Pancreas (tissue), 10 donors: ENCODE data around the gene PLXNA3. TPM values are rescaled to one million over a fixed set of nuclear protein-coding genes. Genes with fewer than 3 reads are reported as not detected.

Experiments
- ATAC-seq, 4 donors: fragments of 200-7000 bp; cut with Tn5 transposase; one replicate each; pipeline versions ENCODE4 v1.8.0 to v1.9.1; 2020; ENCODE audit warnings: mild to moderate bottlenecking in 4 of 4, moderate library complexity in 4 of 4
- DNase-seq, 6 donors: peaks; one replicate each; pipeline ENCODE4 v3.0.0-alpha.2; 2020
- FAIRE-seq: peaks from 2 replicates; lab custom pipeline; 2012; peaks lifted over from hg19 to GRCh38; lab: Jason Lieb, UNC
- H3K27ac ChIP-seq, 4 donors: fragments of 200-600 bp; sonication (generic); 1 replicate in 3 of 4; 2 replicates in 1 of 4; pipeline versions ENCODE4 v1.5.0 to v1.8.0; 2020
- H3K27me3 ChIP-seq, 4 donors: fragments of 200-600 bp; one replicate each; pipeline ENCODE4 v1.8.0; 2021
- H3K36me3 ChIP-seq, 3 donors: fragments of 200-600 bp; sonication (generic) in 1 of 3; one replicate each; pipeline versions ENCODE4 v1.5.0 to v1.8.0; 2020 to 2021
- H3K4me1 ChIP-seq, 3 donors: fragments of 200-600 bp; one replicate each; pipeline ENCODE4 v1.8.0; 2021
- H3K4me3 ChIP-seq, 4 donors: fragments of 200-600 bp; sonication (generic) in 2 of 4; one replicate each; pipeline versions ENCODE4 v1.5.0 to v1.8.0; 2020 to 2021
- H3K9me3 ChIP-seq, 4 donors: fragments of 200-600 bp; one replicate each; pipeline ENCODE4 v1.8.0; 2021
- WGBS, 2 donors: extraction: QIAGEN DNeasy Blood & Tissue Kit; methylation state at CpG; one replicate each; pipeline ENCODE4 v1.1.7; 2013; 5-methylcytosine and 5-hydroxymethylcytosine counted together
- intact Hi-C, 3 donors: fragments of 100-400 bp; cut with DNase I; formaldehyde crosslinking; loops; one replicate each; pipeline versions ENCODE4 v1.11.1 to v1.14.2; 2022
- polyA plus RNA-seq, 2 donors: library from polyadenylated mRNA; stranded (reverse); fragments of 200-250 nt; gene quantifications; one replicate each; pipeline ENCODE4 v1.2.3, GENCODE V29; 2013
- total RNA-seq, 6 donors: library from RNA; stranded (reverse); fragmentation: NEBNext Ultra II Directional in 4 of 6; extraction: Animal tissue kit (Norgen Biotek cat#: 25700) in 4 of 6; gene quantifications; one replicate each; pipeline versions ENCODE4 v1.2.1 to v1.2.4, GENCODE V29; 2021 to 2023
- TF ChIP-seq, protein P1 (sequence below), 4 donors: fragments of 200-600 bp; sonication (generic) in 3 of 4; IDR thresholded peaks; one replicate each; pipeline versions ENCODE4 v1.5.0 to v1.8.0; 2021; ENCODE audit warnings: antibody characterized with exemption in 4 of 4
- donor health status: healthy with polysubstance abuse.
- donor health status: DM: no; HTN: no; CAD: no; lungs with moderate emphysema.
- donor health status: DM: no; HTN: no; CAD: no.
- donor health status: control.
- donor health status: control.
- donor health status: Bipolar disorder and iron deficiency.
- donor health status: DM: yes; HTN: yes; CAD: no.
- donor health status: DM: no; HTN: no; CAD: no.
- donor health status: DM: no; HTN: no; CAD: no.
- donor health status: DM: yes; HTN: yes; CAD: no.

PLXNA3 gene
- total and polyA plus RNA-seq, 8 donors: 10.5 to 40.7 (median 16.3) TPM

DNA sequence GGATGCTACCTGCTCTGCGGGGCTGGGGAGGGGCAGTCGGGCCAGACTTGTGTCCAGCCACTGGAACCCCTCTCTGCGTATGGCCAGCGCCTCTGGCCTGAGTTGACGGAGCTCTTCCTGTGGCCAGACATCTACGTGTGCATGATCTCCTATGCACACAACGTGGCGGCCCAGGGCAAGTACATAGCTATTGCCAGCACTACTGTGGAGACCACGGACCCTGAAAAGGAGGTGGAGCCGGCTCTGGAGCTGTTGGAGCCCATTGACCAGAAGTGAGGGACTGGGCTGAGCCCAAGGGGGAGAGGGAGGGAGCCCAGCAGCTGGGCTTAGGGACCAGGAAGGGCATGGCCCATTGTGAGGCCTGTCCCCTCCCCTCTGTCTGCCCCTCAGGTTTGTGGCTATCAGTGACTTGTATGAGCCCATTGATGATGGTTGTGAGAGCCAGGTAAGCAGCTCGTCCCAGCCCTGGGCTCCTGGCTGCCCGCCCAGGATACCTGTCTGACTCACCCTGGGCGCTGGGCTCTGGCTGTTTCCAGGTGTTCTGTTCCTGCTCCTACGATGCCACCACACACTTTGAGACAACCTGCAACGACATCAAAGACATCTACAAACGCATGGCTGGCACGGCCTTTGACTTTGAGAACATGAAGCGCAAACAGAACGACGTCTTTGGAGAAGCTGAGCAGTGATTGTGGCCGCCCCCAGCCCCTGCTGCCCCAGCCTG, 15.9 kb upstream of the PLXNA3 start:
- ATAC-seq (no peak), DNase-seq (peak in 3 of 6 donors; percentile 55 to 69 (median 66)), FAIRE-seq (no peak)
- Histone ChIP-seq H3K4me1 (no peaks in the 10 kb centered on the region), H3K36me3 (no peaks in the 10 kb centered on the region), H3K4me3 (no peak overlapping the region), H3K9me3 (no peaks in the 10 kb centered on the region), H3K27me3 (no peaks in the 10 kb centered on the region), H3K27ac (no peak overlapping the region)
- TF ChIP-seq, protein P1, sequence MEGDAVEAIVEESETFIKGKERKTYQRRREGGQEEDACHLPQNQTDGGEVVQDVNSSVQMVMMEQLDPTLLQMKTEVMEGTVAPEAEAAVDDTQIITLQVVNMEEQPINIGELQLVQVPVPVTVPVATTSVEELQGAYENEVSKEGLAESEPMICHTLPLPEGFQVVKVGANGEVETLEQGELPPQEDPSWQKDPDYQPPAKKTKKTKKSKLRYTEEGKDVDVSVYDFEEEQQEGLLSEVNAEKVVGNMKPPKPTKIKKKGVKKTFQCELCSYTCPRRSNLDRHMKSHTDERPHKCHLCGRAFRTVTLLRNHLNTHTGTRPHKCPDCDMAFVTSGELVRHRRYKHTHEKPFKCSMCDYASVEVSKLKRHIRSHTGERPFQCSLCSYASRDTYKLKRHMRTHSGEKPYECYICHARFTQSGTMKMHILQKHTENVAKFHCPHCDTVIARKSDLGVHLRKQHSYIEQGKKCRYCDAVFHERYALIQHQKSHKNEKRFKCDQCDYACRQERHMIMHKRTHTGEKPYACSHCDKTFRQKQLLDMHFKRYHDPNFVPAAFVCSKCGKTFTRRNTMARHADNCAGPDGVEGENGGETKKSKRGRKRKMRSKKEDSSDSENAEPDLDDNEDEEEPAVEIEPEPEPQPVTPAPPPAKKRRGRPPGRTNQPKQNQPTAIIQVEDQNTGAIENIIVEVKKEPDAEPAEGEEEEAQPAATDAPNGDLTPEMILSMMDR (IDR thresholded peaks at IDR 0.05): no peak
- WGBS, 2 donors: 77 to 81% methylated on average over 21 of the region's 21 CpGs
- intact Hi-C loops: no loop called here

DNA sequence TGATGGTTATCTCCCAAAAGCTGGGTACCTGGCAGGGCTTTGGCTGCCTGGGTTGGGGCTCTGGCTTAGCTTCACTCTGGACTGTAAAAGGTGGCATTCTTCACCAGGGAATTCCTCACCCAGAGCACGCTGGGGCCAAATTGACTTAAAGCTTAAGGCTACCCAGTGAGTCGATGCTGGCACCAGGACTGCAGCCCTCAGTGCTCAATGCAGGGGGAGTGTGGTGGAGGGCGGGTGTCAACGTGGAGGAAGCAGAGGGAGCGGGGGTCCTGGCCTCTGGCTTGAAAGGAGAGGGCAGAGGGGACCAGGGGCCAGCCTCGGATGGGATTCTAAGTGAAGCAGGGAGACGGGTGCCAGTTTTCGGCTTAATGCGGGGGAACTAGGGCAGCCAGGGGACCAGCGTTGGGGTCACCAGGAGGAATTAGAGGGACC, 14.6 kb upstream of the PLXNA3 start:
- Histone ChIP-seq H3K4me1 (no peaks in the 10 kb centered on the region), H3K9me3 (no peaks in the 10 kb centered on the region), H3K36me3 (peaks cover 0 to under 1% (median 0%) of the 10 kb centered on the region in 3 donors), H3K27me3 (no peaks in the 10 kb centered on the region), H3K4me3 (peak overlapping the region in 2 of 4 donors; percentile 58 to 59), H3K27ac (peak overlapping the region in 3 of 4 donors; percentile 10 to 66 (median 63))
- TF ChIP-seq, protein P1 (IDR thresholded peaks at IDR 0.05): no peak
- FAIRE-seq (no peak), DNase-seq (no peak), ATAC-seq (peak in 3 of 4 donors; percentile 5 to 32 (median 7))
- WGBS, 2 donors: 12 to 43% methylated on average over 10 of the region's 10 CpGs
- intact Hi-C loops: no loop called here

DNA sequence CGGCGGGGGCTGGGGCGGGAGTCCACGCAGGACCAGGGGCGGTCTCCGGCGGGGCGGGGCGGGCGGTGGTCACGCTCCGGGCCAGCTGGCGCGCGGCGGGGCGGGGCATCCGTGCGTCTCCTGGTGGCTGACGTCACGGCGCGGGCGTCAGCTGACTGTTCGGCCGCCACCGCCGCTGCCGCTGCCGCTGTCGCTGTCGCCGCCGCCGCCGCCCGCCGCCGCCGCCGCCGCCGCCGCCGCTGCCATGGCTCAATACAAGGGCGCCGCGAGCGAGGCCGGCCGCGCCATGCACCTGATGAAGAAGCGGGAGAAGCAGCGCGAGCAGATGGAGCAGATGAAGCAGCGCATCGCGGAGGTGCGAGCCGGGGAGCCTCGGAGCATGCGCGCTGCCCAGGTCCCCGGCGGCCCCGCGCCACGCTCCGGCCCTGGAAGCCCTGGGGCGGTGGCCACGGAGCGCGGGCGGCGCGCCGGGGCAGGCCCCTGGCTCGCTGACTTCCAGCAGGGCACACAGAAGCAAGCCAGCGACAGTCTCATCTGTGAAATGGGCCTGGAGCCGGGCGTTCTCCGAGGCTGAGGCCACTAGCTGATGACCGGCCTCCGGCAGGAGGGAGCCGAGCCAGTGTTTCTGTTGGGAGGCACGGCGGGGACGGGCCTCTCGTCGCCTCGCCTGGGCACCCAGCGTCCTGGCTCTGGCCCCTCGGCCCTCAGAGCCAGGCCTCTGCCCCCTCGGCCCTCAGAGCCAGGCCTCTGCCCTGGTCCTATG, 13.9 kb upstream of the PLXNA3 start, which contains the start of gene FAM50A:
Gene FAM50A, plus strand, starts transcription at position 150 of the 763 bp plus-strand sequence. Its CDS starts 95 bp downstream, at position 245.
- peak within 1 kb of the TSS; percentile 40 to 59 (median 52) for H3K4me3 ChIP-seq
- WGBS, 2 donors: 1 to 31% methylated on average over 81 to 94 of the region's 94 CpGs
- ATAC-seq (peak; percentile 78 to 92 (median 88)), DNase-seq (peak; percentile 68 to 87 (median 78)), FAIRE-seq (no peak)
- no peaks in the 10 kb centered on the region for H3K27me3 ChIP-seq
- intact Hi-C loops: no loop called here
- TF ChIP-seq, protein P1 (IDR thresholded peaks at IDR 0.05): no peak
- no peaks in the 10 kb centered on the region for H3K4me1 ChIP-seq
- no peaks in the 10 kb centered on the region for H3K9me3 ChIP-seq
- H3K27ac ChIP-seq: peak within 1 kb of the TSS; percentile 10 to 66 (median 44)
- H3K36me3 ChIP-seq: peaks cover 0 to 8% (median 0%) of the 10 kb centered on the region in 3 donors

DNA sequence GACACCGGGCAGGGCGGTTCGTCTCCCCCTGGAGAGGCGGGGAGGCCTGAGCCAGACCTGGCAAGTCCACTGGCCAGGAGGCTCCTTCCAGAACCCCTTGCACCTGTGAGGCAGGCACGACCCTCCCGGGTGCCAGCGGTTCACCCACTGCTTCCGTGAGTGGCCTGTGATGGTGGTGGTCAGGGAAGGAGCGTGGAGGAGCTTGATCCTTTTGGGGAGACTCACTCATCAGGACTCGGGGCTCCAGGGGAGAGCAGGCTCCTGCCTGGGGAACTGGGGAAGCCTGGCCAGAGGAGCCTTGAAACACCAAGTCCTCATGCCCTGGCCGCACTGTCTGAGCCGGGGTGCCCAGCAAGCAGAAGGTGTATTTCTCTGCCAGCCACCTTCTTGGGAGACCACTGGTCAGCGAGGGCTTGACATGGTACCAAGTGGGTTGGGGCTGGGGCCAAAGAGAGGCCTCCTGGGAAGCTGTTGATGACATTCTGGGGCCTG, 13.3 kb upstream of the PLXNA3 start:
- Histone ChIP-seq H3K9me3 (no peaks in the 10 kb centered on the region), H3K4me1 (no peaks in the 10 kb centered on the region), H3K4me3 (peak overlapping the region; percentile 40 to 59 (median 52)), H3K27ac (peak overlapping the region in 1 of 4 donors; percentile 26), H3K27me3 (no peaks in the 10 kb centered on the region), H3K36me3 (peaks cover 0 to 9% (median 0%) of the 10 kb centered on the region in 3 donors)
- TF ChIP-seq, protein P1 (IDR thresholded peaks at IDR 0.05): no peak
- WGBS, 2 donors: 30 to 60% methylated on average over 13 of the region's 13 CpGs
- peak in 1 of 4 donors; percentile 22 for ATAC-seq
- FAIRE-seq: no peak
- DNase-seq: peak in 1 of 6 donors; percentile 76
- intact Hi-C loops: no loop called here
